A172 (cell line): ENCODE measurements around the gene CACNB1. TPM values are rescaled to one million over a fixed set of nuclear protein-coding genes. Genes with fewer than 3 reads are reported as not detected.

ENCODE experiments used
- DNase-seq: peaks from one replicate; pipeline ENCODE4 v3.0.0-alpha.2; 2015; ENCODE audit warnings: low spot score
- total RNA-seq: library from RNA; depleted of rRNA; stranded (reverse); fragments of >200 nt; shearing (Covaris generic); gene quantifications from 2 replicates; pipeline ENCODE4 v1.2.3, GENCODE V29; 2014

Gene CACNB1
- total RNA-seq, 1 experiment from 2014 or later: 4.0 TPM

DNA sequence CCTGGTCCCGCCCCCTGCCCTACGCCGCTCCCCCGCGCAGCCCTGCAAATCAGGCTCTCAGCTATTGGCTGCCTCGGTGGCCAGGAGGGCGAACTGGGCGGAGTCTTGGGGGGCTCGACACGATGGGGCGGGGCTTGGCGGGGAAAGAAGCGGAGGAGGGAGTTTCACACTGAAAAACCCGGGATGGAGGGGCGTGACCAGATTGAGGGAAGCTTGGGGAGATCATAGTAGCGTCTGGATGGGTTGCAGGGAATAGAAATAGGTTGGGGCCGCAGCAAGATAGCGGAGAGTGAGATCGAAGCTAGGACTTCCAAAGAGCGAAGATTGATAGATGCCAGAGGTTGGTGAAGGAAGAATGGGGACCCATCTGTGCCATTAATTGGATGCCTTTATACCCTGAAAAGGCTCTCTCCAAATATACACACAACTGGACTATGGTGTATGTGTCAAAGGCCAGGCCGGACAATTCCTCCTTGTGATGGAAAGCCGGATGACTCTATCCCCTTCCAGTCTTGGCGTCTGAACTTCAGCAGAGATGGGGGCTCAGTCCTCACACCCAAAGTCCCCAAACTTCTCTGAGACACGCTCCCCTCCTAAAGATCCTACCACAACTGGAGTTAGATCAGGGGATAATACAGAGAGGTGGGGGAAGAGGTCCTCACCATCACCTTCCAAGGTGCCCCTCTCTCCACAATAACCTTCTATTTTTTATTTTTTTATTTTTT lies 28.7 kb upstream of the CACNB1 start:
- DNase-seq: no peak

DNA sequence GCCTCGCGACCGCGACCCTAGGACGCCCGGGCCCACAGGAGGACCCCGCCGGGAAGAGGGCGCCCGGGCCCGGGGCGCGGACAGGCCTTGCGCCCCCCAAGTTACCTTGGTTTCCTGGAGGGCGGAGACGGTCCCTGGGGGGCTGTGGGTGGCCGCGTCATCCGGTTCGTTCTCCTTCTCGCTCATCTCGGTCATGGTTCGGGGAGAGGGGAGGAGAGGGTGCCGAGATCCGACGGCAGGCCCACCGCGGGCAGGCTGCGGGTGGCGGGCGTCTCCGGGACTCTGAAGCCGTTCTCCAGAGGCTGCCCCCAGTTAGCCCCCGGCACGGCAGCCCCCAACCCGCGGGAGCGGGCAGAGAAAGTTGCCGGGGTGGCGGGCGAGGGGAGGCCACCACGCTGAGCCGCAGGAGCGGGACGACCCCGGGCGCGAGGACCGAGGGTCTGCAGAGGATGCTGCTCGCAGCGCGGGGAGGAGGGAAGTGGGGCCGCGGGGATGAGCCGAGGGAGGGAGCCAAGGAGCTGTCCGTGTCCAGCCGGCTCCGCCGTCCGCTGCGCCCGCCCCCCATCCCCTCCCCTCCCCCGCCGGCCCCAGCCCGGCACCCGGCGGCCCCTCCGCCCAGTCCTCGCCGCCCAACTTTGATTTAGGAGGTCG lies 28.0 kb upstream of the CACNB1 start, which contains the start of gene STAC2:
STAC2 (minus strand) TSS at position 638 of the 651 bp plus-strand sequence; CDS start at position 195, 443 bp downstream.
- no peak for DNase-seq

DNA sequence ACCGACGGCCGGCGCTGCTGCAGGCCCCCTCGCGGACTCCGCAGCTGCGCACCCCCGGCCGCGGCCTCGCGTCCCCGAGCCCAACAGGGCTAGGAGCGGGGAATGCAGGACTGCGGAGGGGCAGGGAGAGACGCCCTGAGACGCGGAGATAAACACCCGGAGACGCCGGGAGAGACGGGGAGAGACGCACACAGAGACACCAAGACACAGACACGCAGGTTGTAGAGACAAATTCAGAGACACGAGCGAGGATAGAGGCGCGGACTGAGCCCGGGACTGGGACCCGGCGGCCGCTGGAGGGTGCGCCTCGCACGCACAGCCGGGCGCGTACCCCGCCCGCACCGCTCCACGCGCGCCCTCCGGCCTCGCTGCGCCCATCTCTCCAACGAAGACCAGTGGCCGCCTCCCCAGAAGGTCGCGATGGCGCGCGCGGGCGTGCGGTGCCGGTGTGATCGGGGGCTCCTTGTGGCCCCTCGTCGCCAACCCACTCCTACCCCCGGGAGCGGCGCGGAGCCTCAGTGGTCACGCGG lies 27.4 kb upstream of the CACNB1 start:
- no peak for DNase-seq

DNA sequence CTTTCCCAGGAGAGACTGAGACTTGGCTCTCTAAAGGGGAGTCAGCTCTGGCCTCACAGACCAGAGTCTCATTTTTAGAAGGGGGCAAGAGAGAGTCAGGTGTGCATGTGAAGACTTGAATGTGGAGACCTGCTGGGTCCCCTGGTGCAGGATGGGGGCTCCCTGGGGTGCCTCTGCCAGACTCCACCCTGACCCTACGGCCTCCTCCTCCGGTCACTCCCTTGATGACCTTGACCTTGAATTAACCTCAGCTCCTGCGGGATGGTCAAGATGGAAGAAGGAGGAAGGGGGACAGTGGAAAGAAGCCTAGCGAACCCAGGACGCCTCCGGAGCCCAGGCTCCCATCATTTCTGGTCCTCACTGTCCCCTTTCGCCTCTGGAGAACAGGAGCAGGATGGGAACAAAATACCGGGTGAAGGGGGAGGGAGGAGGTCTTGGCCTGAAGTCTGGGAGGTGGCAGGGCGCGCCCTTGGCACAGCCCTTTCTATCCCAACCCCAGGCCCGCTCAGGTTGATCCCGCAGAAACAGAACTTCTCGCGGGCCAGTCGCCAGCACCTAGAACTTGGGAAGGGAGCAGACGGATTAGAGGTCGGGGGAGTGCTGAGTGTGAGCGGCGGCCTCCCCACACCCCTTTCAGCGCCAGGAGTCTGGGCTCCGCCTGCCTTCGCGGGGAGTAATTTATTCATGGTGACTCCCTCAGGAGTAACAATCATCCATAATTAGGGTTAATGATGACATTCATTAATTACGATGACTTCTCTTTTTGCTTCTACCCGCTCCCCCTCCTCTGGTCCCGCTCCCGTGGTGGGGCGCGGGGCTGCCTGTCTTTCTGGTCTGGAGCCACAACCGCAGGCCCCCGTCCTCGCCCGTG lies 26.7 kb upstream of the CACNB1 start:
- DNase-seq: no peak

DNA sequence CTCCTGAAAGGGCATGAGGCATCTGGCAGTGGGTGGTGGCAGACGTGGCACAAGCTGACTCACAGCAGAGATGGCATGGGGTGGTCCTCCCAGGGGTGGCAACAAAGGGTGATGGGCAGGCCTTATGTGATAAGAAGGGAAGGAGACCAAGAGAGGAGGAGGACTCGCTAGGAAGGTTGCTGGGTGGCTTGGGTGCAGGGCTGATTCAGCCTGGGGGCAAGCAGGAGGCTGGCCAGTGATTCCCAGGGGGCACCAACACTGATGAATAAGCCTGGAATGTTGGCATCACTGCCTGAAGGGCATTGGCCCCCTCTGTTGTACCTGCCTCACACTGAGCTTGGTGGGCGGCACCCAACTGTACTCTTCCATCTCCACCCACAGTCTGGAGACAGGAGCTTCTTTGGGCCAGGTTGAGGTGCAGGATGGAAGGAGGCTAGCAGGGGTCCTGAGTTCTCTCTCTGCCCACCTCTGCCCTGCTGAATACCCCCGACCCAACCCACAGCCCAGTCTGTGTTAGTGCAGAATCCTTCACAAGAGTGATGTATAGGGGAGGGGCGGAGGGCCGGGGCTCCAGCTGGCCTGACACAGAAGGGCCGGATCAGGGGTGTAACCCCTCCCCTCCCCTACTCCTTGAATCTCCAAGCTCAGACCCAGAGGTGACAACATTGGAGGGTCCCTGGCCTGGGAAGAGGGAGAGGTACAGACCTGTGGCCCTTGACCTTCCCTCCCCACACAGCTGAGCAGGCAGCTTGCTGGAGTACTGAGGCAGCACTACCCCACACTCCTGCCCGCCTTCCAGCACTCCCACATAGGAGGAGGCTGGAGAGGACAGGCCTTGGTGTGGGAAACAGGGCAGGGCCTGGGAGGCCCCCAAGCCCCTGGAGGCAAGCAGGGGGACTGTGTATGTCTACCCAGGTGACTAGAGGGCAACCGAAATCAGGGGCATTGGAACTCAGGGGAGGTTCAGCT lies 25.7 kb upstream of the CACNB1 start:
- peak; percentile 73 for DNase-seq

DNA sequence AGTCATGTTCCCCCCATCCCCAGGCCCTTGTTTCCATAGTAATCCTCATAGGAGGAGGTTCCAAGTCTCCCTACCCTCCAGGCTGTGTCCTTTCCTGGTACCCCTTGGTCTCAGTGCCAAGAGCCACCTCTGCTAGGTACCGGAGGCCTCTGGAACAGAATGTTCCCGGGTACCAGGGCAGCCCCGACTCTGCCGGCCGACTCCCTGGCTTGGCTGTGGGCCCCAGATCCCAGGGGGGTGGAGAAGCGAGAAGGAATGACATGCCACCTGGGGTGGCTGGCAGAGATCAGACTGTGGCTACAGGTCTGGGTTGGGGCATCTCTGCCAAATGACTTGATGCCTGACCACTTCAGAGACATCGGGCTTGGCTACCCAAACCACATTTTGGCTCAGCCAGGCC lies 24.7 kb upstream of the CACNB1 start:
- no peak for DNase-seq

DNA sequence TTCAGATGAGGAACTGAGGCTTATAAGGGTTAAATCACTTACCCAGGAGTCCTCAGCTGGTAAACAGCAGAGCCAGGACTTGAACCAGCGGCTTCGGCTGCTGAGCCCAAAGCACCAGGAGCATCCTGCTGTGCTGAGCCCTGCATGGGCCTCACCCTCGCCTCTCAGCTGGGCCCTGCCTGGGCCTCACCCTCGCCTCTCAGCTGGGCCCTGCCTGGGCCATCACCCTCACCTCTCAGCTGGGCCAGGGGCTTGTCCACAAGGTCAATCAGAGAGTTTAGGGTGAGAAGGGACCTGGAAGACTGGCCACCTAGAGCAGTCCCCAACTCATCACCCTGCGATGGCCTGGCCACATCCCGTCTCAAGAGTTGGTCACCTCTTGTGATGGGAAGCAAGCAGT lies 24.1 kb upstream of the CACNB1 start:
- no peak for DNase-seq

DNA sequence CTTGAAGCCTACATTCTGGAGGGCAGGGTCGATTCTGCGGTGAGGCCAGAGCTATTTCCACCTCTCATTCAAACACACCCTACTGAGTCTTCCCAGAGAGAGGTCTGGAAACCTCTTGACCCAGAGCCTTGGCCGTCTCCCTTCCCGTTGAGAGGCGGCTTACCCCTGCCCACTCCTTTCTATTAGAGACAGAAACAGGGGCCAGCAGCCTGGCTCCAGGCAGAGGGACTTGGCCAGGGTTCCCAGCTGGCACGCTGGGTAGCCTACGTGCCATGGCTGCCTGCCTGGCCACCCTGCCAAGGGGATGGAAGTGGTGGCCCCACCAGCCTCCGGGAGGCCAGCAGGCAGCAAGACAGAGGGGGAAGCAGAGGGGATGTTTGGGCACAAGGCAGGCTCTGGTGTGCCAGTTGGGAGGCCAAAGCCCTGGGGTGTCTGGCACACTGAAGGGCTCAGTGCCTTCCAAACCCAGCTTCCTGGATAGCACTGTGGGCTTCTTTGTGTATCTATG lies 22.2 kb upstream of the CACNB1 start:
- no peak for DNase-seq

DNA sequence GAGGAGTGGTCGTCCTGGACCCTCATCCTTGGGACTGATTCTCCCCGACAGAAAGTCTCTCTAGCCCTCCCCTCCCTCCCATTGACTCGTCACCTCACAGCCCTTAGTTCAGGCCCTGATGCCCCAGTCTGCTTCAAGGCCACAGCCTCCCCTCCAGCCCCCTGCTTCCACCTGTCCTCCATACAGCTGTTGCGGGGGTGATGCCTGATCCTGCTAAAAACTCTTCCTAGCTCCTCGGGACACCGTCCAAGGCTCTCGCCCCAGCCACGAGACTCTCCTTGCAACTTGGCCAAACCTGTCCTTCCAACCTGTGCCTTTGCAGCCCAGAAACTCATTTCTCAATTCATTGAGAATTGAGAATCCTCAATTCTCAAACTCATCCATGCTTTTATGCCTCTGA lies 21.4 kb upstream of the CACNB1 start:
- DNase-seq: no peak

DNA sequence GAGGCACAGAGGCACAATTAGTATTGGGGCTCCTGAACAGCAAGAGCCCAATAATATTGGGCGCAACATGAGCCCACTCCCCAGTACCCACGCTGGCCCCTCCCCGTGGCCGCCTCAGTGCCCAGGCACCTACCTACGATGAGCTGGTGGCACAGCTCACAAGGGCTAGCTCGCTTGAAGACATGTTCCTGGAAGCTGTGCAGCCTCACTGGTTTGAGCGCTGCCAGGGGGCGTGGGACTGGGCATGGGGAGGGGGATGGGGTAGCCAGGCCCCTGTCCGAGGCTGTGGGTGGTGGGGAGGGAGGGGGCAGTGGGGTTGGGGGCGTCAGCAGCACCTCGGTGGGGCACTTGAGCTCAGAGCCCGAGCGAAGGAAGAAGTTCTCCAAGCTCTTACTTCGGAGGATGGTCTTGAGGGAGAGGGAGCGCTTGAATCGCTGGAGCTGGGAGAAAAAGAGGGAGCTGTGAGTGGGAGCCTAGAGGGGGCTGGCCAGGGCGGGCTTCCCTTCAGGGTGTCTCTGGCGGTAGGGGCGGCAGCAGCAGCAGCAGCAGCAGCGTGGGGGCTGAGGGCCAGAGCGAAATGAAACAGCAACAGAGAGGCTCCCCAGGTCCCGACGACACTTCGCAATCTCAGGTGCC lies 20.4 kb upstream of the CACNB1 start:
- DNase-seq: no peak

DNA sequence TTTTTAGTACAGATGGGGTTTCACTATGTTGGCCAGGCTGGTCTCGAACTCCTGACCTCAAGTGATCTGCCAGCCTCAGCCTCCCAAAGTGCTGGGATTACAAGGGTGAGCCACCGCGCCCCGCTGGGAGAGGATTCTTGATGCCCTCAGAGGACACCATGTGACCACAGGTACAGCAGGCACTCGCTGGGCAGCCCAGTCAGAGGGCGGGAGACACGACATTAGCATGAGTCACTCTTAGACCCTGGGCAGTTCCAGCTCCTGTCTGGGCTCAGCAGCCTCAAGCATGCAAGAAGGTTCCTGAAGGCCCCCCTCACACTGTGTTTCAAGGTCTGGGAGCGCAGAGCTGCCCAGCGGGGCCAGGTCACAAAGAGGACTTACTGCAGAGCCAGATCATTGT lies 16.4 kb upstream of the CACNB1 start:
- peak; percentile 81 for DNase-seq

DNA sequence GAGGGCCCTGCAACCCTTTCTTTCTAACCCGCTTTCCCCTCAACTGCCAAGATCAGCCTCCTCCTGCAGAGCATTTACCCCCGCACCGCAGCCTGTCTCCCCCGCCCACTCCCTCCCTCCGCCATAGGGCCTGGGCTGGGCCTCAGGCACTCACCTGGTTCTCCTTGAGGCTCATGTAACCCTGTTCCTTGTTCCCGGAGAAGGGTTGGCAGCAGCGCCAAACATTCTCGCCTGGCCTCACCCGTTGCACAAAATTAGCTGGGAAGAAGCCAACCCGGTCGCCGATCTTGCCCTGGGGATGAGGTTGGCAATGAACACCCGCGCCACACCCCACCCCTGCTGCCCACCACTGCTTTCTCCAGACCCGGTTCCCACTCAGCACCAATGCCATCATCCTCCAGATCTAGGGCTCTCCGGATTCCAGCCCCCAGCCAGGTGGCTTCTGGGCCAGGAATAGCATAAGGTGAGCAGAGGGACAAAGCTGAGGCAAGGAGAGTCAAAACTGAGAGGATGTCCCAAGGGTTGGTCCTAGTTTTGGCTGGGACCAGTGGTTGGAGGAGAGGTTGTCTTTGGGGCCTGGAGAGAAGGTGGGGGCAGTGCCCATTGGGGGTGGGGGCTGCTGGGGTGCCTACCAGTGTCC lies 15.5 kb upstream of the CACNB1 start:
- DNase-seq: no peak

DNA sequence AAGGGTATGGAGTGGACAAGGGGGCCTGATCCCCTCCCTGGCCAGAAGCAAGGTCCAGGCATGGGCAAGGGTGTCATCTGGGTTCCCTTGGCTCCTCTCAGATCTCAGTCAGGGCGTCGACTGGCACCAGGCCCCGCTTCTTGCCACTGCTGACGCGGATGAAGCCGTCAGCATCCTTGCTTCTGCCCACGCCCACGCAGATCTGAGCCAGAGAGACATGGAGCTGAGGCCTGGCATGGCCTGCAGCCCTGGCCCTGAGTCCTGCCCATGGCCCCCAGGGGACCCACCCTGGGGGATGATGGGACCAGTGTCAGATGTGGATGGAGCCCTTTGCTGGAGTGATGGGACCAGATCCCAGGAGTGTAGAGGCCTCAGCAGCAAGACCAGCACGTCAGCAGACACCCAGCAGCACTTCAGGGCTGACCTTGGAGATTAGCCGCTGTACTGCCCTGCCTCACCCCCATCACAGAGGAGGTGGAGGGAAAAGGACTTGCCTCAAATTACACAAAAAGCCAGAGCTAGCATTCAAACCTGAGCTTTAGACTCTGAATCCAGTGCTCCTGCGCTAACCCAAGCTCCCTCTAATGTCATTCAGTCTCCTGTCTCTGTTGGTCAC lies 14.8 kb upstream of the CACNB1 start:
- DNase-seq: no peak

DNA sequence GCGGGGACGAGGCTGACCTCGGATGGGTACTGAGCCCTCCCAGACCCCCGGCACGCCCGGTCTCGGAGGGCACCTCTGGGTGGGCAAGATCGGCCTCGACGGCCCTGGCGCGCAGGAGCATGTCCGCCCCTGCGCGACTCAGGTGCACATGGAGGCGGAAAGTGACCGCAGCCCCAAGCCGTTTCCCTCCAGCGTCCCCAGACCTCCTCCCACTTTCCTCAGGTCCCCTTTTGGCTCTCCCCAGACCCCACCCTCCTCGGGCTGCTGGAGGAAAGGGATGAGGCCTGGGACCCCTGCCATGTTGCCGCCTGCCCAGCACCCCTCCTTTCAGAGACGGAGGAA lies 12.6 kb upstream of the CACNB1 start:
- DNase-seq: no peak

DNA sequence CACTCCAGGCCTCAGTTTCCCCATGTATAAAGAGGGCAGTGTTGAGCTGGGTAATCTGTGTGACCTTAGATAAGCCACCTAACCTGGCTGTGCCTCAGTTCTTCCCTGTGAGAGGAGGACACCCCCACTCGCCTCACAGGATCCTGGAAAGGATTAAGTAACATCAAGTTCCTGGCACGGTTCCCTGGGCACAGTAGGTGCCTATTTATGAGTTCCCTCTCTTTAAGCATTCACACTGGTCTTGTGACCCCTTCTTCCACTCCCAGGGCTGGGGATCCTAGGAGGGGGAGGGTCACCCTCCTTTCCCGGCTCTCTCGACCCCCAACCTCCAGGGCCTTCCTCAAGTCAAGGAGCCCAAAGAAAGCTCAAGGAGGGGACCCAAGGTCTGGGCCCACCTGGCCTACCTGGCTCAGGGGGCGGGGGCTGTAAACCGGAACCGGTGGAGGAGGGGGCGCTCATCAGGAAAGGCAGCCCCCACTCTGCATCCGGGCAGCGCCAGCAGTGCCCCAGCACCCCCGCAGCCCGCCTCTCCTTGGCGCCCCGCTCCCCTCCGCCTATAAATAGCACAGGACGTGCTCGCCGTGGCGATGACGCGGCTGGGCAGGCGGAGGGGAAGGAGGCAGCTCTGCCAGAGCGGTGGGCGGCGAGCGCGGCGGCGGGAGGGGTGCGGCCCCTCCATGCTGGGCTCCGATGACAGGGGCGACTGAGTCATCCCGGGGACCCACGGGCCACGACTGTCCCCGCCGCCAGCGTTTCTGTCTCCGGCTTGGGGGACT lies 12.0 kb upstream of the CACNB1 start:
- no peak for DNase-seq

DNA sequence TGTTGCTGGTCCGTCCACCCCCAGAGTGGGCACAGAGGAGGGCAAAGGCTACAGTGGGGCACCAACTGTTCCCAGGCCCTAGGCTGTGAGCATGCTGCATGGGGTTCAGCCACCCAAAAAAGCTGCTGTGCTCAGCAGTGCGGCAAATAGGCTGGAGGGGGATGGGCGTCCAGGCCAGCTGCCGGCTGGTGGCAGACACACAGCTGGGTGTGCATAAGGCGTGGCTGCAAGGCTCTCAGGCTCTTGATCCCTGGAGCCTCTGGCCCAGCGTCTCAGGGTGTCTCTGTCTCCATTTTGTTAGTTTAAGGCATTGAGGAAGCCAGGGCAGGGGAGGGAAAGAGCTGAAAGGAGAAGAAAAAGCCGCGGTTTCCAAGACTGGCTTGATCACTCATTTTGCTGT lies 11.4 kb upstream of the CACNB1 start:
- DNase-seq: no peak

DNA sequence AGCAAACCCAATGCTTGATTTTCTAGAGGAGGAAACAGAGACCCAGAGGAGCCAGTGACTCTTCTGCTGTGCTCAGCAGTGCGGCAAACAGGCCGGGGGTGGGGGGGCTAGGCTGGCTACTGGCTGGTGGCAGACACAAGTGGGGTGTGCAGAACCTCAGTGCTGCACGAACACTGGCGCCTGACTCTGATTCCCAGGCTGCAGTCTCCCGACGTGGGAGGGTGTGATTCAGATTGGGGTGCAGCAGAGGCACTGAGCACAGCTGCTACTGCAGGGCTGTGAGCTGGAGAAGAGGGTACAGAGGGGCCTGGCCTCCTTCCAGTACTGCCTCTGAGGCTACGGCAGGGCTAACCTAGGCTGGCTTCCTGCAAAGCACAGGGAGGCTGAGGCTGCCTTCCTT lies 10.7 kb upstream of the CACNB1 start:
- no peak for DNase-seq

DNA sequence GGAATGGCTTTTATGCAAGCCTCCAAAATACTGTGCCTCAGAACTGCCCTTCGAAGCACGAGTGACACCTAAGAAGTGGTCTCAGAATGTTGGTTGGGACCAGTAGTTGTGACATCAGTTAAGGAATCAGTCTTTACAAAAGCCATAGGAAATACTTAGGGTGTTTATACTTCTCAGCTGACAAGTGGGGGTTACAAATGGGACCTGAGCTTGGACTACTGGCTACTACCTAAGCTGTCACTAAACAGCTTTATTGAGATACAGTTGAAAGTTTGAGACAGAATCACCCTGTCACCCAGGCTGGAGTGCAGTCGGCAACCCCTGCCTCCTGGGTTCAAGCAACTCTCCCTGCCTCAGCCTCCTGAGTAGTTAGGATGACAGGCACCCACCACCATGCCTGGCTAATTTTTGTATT lies 7.7 kb upstream of the CACNB1 start:
- DNase-seq: no peak

DNA sequence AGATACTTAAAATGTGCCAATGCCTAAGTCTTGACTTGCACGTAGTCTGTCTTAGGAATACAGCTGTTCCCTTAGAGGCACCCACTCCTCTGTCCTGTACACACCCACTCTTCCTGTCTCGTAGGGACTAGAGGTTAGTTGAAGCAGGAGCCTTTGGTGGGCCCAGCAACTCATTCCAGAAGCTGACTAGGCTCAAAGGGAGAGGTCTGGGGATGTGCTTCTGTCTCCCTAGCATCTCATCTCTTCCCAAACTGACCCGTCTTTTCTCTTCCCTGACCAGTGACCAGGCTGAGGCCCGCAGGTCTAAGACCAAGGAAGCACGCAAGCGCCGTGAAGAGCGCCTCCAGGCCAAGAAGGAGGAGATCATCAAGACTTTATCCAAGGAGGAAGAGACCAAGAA lies 6.8 kb upstream of the CACNB1 start:
- no peak for DNase-seq
